Neuronal stem cell (in vitro differentiated cells): ENCODE data around the gene RAB11FIP4.

Experiments used
- DNase-seq: peaks from one replicate; pipeline ENCODE4 v3.0.0-alpha.2; 2013; ENCODE audit warnings: low spot score
- H2AFZ ChIP-seq: one replicate; pipeline ENCODE4 v1.6.1; 2013; ENCODE audit warnings: mild to moderate bottlenecking, low read length, inconsistent platforms
- H2AK5ac ChIP-seq: 2 replicates; pipeline ENCODE4 v1.6.1; 2013; ENCODE audit warnings: low read depth, mild to moderate bottlenecking, inconsistent platforms, low read length, moderate library complexity, mixed read lengths
- H2BK120ac ChIP-seq: 2 replicates; pipeline ENCODE4 v1.6.1; 2013; ENCODE audit warnings: low read depth, mild to moderate bottlenecking, inconsistent platforms, low read length, moderate library complexity, mixed read lengths
- H2BK12ac ChIP-seq: one replicate; pipeline ENCODE4 v1.6.1; 2013; ENCODE audit warnings: low read length, inconsistent platforms
- H2BK15ac ChIP-seq: 2 replicates; pipeline ENCODE4 v1.6.1; 2013; ENCODE audit warnings: mild to moderate bottlenecking, low read length, inconsistent platforms, mixed read lengths
- H2BK5ac ChIP-seq: one replicate; pipeline ENCODE4 v1.6.1; 2013; ENCODE audit warnings: inconsistent platforms, mild to moderate bottlenecking, low read length, moderate library complexity
- H3K14ac ChIP-seq: one replicate; pipeline ENCODE4 v1.6.1; 2013; ENCODE audit warnings: low read length, inconsistent platforms
- H3K18ac ChIP-seq: 2 replicates; pipeline ENCODE4 v1.6.1; 2013; ENCODE audit warnings: low read length, inconsistent platforms
- H3K23ac ChIP-seq: 2 replicates; pipeline ENCODE4 v1.6.1; 2013; ENCODE audit warnings: low read depth, mild to moderate bottlenecking, mixed read lengths, low read length, inconsistent platforms; ENCODE audit not compliant: poor library complexity
- H3K27ac ChIP-seq: replicated peaks from 3 replicates; pipeline ENCODE4 v1.5.1; 2013; ENCODE audit warnings: low read length, inconsistent platforms
- H3K27me3 ChIP-seq, 3 experiments: 2 replicates each; pipeline ENCODE4 v1.6.1; 2013; ENCODE audit warnings: low read length in 3 of 3, mild to moderate bottlenecking in 2 of 3, inconsistent platforms in 1 of 3, low read depth in 1 of 3, mixed read lengths in 1 of 3, moderate library complexity in 1 of 3; ENCODE audit not compliant: control insufficient read depth in 3 of 3, insufficient read depth in 3 of 3
- H3K36me3 ChIP-seq, 2 donors: replicated peaks in 1 of 2; 2 replicates each; pipeline ENCODE4 v1.6.1; 2013; ENCODE audit warnings: low read length in 2 of 2; ENCODE audit not compliant: control insufficient read depth in 2 of 2, insufficient read depth in 2 of 2
- H3K4ac ChIP-seq: 2 replicates; pipeline ENCODE4 v1.6.1; 2013; ENCODE audit warnings: inconsistent platforms, mild to moderate bottlenecking, low read length, moderate library complexity
- H3K4me1 ChIP-seq, 2 donors: 1 replicate in 1 of 2; 2 replicates in 1 of 2; pipeline ENCODE4 v1.6.1; 2013; ENCODE audit warnings: low read length in 2 of 2, low read depth in 1 of 2; ENCODE audit not compliant: control insufficient read depth in 2 of 2, insufficient read depth in 1 of 2
- H3K4me2 ChIP-seq: one replicate; pipeline ENCODE4 v1.6.1; 2013; ENCODE audit warnings: mild to moderate bottlenecking, low read length, inconsistent platforms; ENCODE audit not compliant: insufficient read depth, poor library complexity, severe bottlenecking
- H3K4me3 ChIP-seq, 2 donors: 2 replicates each; pipeline ENCODE4 v1.5.1; 2013; ENCODE audit warnings: low read length in 2 of 2, mild to moderate bottlenecking in 2 of 2, inconsistent platforms in 1 of 2, moderate library complexity in 1 of 2
- H3K79me1 ChIP-seq: one replicate; pipeline ENCODE4 v1.6.1; 2013; ENCODE audit warnings: low read depth, mild to moderate bottlenecking, inconsistent platforms, low read length, moderate library complexity
- H3K9ac ChIP-seq: one replicate; pipeline ENCODE4 v1.6.1; 2013; ENCODE audit warnings: mild to moderate bottlenecking, low read depth, low read length, inconsistent platforms; ENCODE audit not compliant: poor library complexity
- H3K9me3 ChIP-seq, 2 donors: replicated peaks in 1 of 2; 2 replicates each; pipeline versions ENCODE3 to v1.6.1; 2013; ENCODE audit warnings: low read length in 2 of 2, mild to moderate bottlenecking in 2 of 2, inconsistent platforms in 1 of 2, low read depth in 1 of 2, mixed read lengths in 1 of 2, moderate library complexity in 1 of 2; ENCODE audit not compliant: control insufficient read depth in 2 of 2, insufficient read depth in 1 of 2
- H4K8ac ChIP-seq: one replicate; pipeline ENCODE4 v1.6.1; 2013; ENCODE audit warnings: low read depth, mild to moderate bottlenecking, inconsistent platforms, low read length, moderate library complexity
- H4K91ac ChIP-seq: one replicate; pipeline ENCODE4 v1.6.1; 2013; ENCODE audit warnings: low read length, low read depth, mild to moderate bottlenecking, inconsistent platforms; ENCODE audit not compliant: poor library complexity
- WGBS, 2 donors: extraction: QIAGEN DNeasy Blood & Tissue Kit; methylation state at CpG; one replicate each; pipeline ENCODE4 v1.1.7; 2013; ENCODE audit warnings: missing lambda C conversion rate in 2 of 2, mixed read lengths in 1 of 2; ENCODE audit not compliant: insufficient read length in 2 of 2, insufficient replicate concordance in 1 of 2; ENCODE audit errors: extremely low coverage in 2 of 2; 5-methylcytosine and 5-hydroxymethylcytosine counted together

The RAB11FIP4 gene

GRCh38 chr17:31446195-31446967 is 54.9 kb downstream of the RAB11FIP4 start:
- no peak for DNase-seq
- Histone ChIP-seq H2AFZ (no peak overlapping the region), H2BK120ac (no peak overlapping the region), H3K14ac (no peak overlapping the region), H3K4me3 (peak overlapping the region in 1 of 2 donors; percentile 29), H2BK15ac (no peak overlapping the region), H3K18ac (no peak overlapping the region), H3K23ac (no peak overlapping the region), H4K8ac (no peak overlapping the region), H3K36me3 (no peaks in the 10 kb centered on the region), H3K4me1 (no peaks in the 10 kb centered on the region), H4K91ac (no peak overlapping the region), H2AK5ac (no peak overlapping the region), H3K79me1 (no peaks in the 10 kb centered on the region), H3K27me3 (no peaks in the 10 kb centered on the region), H3K4ac (no peak overlapping the region), H3K9ac (no peak overlapping the region), H2BK5ac (no peak overlapping the region), H2BK12ac (no peak overlapping the region), H3K27ac (no peak overlapping the region), H3K4me2 (no peak overlapping the region), H3K9me3 (no peaks in the 10 kb centered on the region)
- no CpG with 5 or more reads among the region's 13 CpGs for WGBS, 2 donors

- H3K14ac ChIP-seq: peak overlapping the region; percentile 51
- WGBS, 2 donors: no CpG with 5 or more reads among the region's 5 CpGs
- H3K36me3 ChIP-seq: no peaks in the 10 kb centered on the region
- no peak overlapping the region for H2AFZ ChIP-seq
- H3K9me3 ChIP-seq: no peaks in the 10 kb centered on the region
- H2AK5ac ChIP-seq: peak overlapping the region; percentile 82
- no peak overlapping the region for H3K9ac ChIP-seq
- no peak for DNase-seq
- no peak overlapping the region for H4K91ac ChIP-seq
- no peak overlapping the region for H3K27ac ChIP-seq
- H3K4me1 ChIP-seq: peaks cover 0 to 6% of the 10 kb centered on the region in 2 donors
- H3K79me1 ChIP-seq: no peaks in the 10 kb centered on the region
- no peak overlapping the region for H2BK5ac ChIP-seq
- no peak overlapping the region for H4K8ac ChIP-seq
- peak overlapping the region; percentile 29 for H3K23ac ChIP-seq
- peak overlapping the region; percentile 8 for H2BK15ac ChIP-seq
- no peak overlapping the region for H3K4ac ChIP-seq
- H3K4me3 ChIP-seq: no peak overlapping the region
- no peak overlapping the region for H3K4me2 ChIP-seq
- H3K18ac ChIP-seq: no peak overlapping the region
- no peak overlapping the region for H2BK12ac ChIP-seq
- no peaks in the 10 kb centered on the region for H3K27me3 ChIP-seq
- H2BK120ac ChIP-seq: peak overlapping the region; percentile 65
Measured at GRCh38 chr17:31448467-31449077, 57.1 kb downstream of the RAB11FIP4 start.

- peaks cover 0 to 6% of the 10 kb centered on the region in 2 donors for H3K4me1 ChIP-seq
- H4K91ac ChIP-seq: no peak overlapping the region
- peak overlapping the region; percentile 65 for H2BK120ac ChIP-seq
- H3K79me1 ChIP-seq: no peaks in the 10 kb centered on the region
- H3K4ac ChIP-seq: no peak overlapping the region
- H3K9ac ChIP-seq: peak overlapping the region; percentile 61
- DNase-seq: no peak
- no peaks in the 10 kb centered on the region for H3K36me3 ChIP-seq
- WGBS, 2 donors: no CpG with 5 or more reads among the region's 7 CpGs
- no peak overlapping the region for H4K8ac ChIP-seq
- H3K27me3 ChIP-seq: no peaks in the 10 kb centered on the region
- peak overlapping the region; percentile 29 for H3K23ac ChIP-seq
- H2AFZ ChIP-seq: no peak overlapping the region
- H3K14ac ChIP-seq: peak overlapping the region; percentile 51
- H3K4me3 ChIP-seq: no peak overlapping the region
- H3K4me2 ChIP-seq: no peak overlapping the region
- peak overlapping the region; percentile 25 for H3K18ac ChIP-seq
- H2BK15ac ChIP-seq: peak overlapping the region; percentile 8
- no peak overlapping the region for H2BK12ac ChIP-seq
- H2AK5ac ChIP-seq: peak overlapping the region; percentile 82
- H3K9me3 ChIP-seq: no peaks in the 10 kb centered on the region
- no peak overlapping the region for H3K27ac ChIP-seq
- no peak overlapping the region for H2BK5ac ChIP-seq
Measured at GRCh38 chr17:31449111-31449510, 57.6 kb downstream of the RAB11FIP4 start.

GRCh38 chr17:31449746-31450145 is 58.3 kb downstream of the RAB11FIP4 start:
- Histone ChIP-seq H2AK5ac (no peak overlapping the region), H3K27me3 (no peaks in the 10 kb centered on the region), H3K79me1 (no peaks in the 10 kb centered on the region), H2BK5ac (no peak overlapping the region), H4K8ac (no peak overlapping the region), H2BK12ac (no peak overlapping the region), H3K18ac (no peak overlapping the region), H3K36me3 (no peaks in the 10 kb centered on the region), H3K4me3 (no peak overlapping the region), H3K4me2 (no peak overlapping the region), H3K4ac (no peak overlapping the region), H3K9me3 (no peaks in the 10 kb centered on the region), H3K14ac (no peak overlapping the region), H3K4me1 (peaks cover 0 to 6% of the 10 kb centered on the region in 2 donors), H3K27ac (no peak overlapping the region), H2BK120ac (no peak overlapping the region), H4K91ac (no peak overlapping the region), H2AFZ (no peak overlapping the region), H3K9ac (no peak overlapping the region), H2BK15ac (no peak overlapping the region), H3K23ac (no peak overlapping the region)
- no CpG with 5 or more reads among the region's 3 CpGs for WGBS, 2 donors
- no peak for DNase-seq
